Osteoblast (primary cell): Measurements from ENCODE around the gene ARHGAP30. TPM values are rescaled to one million over a fixed set of nuclear protein-coding genes. Genes with fewer than 3 reads are reported as not detected.

ENCODE experiments used
- DNase-seq: peaks from one replicate; pipeline ENCODE4 v3.0.0; 2011; ENCODE audit warnings: low spot score, mixed read lengths; ENCODE audit not compliant: insufficient read length; ENCODE audit errors: missing footprints
- H2AFZ ChIP-seq: 2 replicates; pipeline ENCODE4 v1.6.0; 2011; ENCODE audit warnings: mild to moderate bottlenecking, low read length
- H3K27ac ChIP-seq: 2 replicates; pipeline ENCODE4 v1.5.1; 2011; ENCODE audit warnings: mild to moderate bottlenecking, low read depth, low read length, moderate library complexity
- H3K27me3 ChIP-seq: 2 replicates; pipeline ENCODE4 v1.6.0; 2012; ENCODE audit warnings: mild to moderate bottlenecking, control low read depth, inconsistent platforms, low read length, moderate library complexity; ENCODE audit not compliant: insufficient read depth
- H3K36me3 ChIP-seq: 2 replicates; pipeline ENCODE4 v1.5.1; 2011; ENCODE audit warnings: mild to moderate bottlenecking, low read length, control low read depth, moderate library complexity; ENCODE audit not compliant: insufficient read depth
- H3K4me1 ChIP-seq: 2 replicates; pipeline ENCODE4 v1.5.1; 2011; ENCODE audit warnings: mild to moderate bottlenecking, low read length, control low read depth, moderate library complexity; ENCODE audit not compliant: insufficient read depth
- H3K4me2 ChIP-seq: 2 replicates; pipeline ENCODE4 v1.6.0; 2011; ENCODE audit warnings: mild to moderate bottlenecking, low read length; ENCODE audit not compliant: insufficient read depth
- H3K4me3 ChIP-seq: fragments of 200-600 bp; sonication (generic); 3 replicates; pipeline ENCODE4 v1.5.1; 2012; ENCODE audit warnings: mild to moderate bottlenecking, low read length, inconsistent platforms; ENCODE audit not compliant: insufficient read depth
- H3K79me2 ChIP-seq: 2 replicates; pipeline ENCODE4 v1.6.0; 2012; ENCODE audit warnings: mild to moderate bottlenecking, low read length, control low read depth, inconsistent platforms; ENCODE audit not compliant: insufficient read depth
- H3K9me3 ChIP-seq: 2 replicates; pipeline ENCODE4 v1.5.1; 2011; ENCODE audit warnings: low read depth, low read length, control low read depth
- H4K20me1 ChIP-seq: 2 replicates; pipeline ENCODE4 v1.6.0; 2012; ENCODE audit warnings: mild to moderate bottlenecking, low read length, control low read depth; ENCODE audit not compliant: insufficient read depth
- CTCF ChIP-seq: IDR thresholded peaks from 2 replicates; pipeline ENCODE4 v1.5.1; 2011; ENCODE audit warnings: mild to moderate bottlenecking, low read depth, low read length, moderate library complexity; ENCODE audit errors: extremely low read depth
- total RNA-seq: library from RNA; depleted of rRNA; stranded (reverse); fragments of >200 nt; gene quantifications from 2 replicates; pipeline ENCODE4 v1.2.3, GENCODE V29; 2012

The ARHGAP30 gene
- total RNA-seq, 1 donor: under 0.01 TPM

- Histone ChIP-seq H2AFZ (no peak overlapping the region), H3K9me3 (no peaks in the 10 kb centered on the region), H3K27ac (no peak overlapping the region), H3K79me2 (no peaks in the 10 kb centered on the region), H3K4me1 (no peaks in the 10 kb centered on the region), H3K4me2 (no peak overlapping the region), H3K27me3 (no peaks in the 10 kb centered on the region), H4K20me1 (no peaks in the 10 kb centered on the region), H3K4me3 (no peak overlapping the region), H3K36me3 (no peaks in the 10 kb centered on the region)
- no peak for DNase-seq
- no peak for TF ChIP-seq CTCF
These were observed 68.2 kb downstream of the ARHGAP30 start for GRCh38 chr1:161001525-161001924.

GRCh38 chr1:161000736-161001480, 68.8 kb downstream of the ARHGAP30 start:
- Histone ChIP-seq H4K20me1 (no peaks in the 10 kb centered on the region), H3K4me1 (no peaks in the 10 kb centered on the region), H3K36me3 (no peaks in the 10 kb centered on the region), H3K9me3 (no peaks in the 10 kb centered on the region), H3K27me3 (no peaks in the 10 kb centered on the region), H3K27ac (no peak overlapping the region), H3K79me2 (no peaks in the 10 kb centered on the region), H3K4me3 (no peak overlapping the region), H3K4me2 (no peak overlapping the region), H2AFZ (no peak overlapping the region)
- no peak for TF ChIP-seq CTCF
- no peak for DNase-seq

GRCh38 chr1:160999376-160999775, 70.3 kb downstream of the ARHGAP30 start:
- no peak for TF ChIP-seq CTCF
- Histone ChIP-seq H3K4me3 (no peak overlapping the region), H3K27me3 (no peaks in the 10 kb centered on the region), H3K4me2 (no peak overlapping the region), H3K9me3 (no peaks in the 10 kb centered on the region), H4K20me1 (no peaks in the 10 kb centered on the region), H3K27ac (no peak overlapping the region), H3K36me3 (no peaks in the 10 kb centered on the region), H3K79me2 (no peaks in the 10 kb centered on the region), H3K4me1 (peaks cover 8% of the 10 kb centered on the region), H2AFZ (no peak overlapping the region)
- no peak for DNase-seq

- peak; percentile 87 for DNase-seq
- Histone ChIP-seq H3K4me2 (no peak overlapping the region), H3K79me2 (no peaks in the 10 kb centered on the region), H2AFZ (peak overlapping the region; percentile 33), H4K20me1 (no peaks in the 10 kb centered on the region), H3K27me3 (no peaks in the 10 kb centered on the region), H3K4me3 (no peak overlapping the region), H3K4me1 (peaks cover 8% of the 10 kb centered on the region), H3K36me3 (no peaks in the 10 kb centered on the region), H3K27ac (no peak overlapping the region), H3K9me3 (no peaks in the 10 kb centered on the region)
- peak; percentile 72 for TF ChIP-seq CTCF
These were observed 72.2 kb downstream of the ARHGAP30 start for GRCh38 chr1:160997323-160998038.
